Kidney epithelial cell (primary cell): ENCODE data around the gene SAMD4A. TPM values are rescaled to one million over a fixed set of nuclear protein-coding genes. Genes with fewer than 3 reads are reported as not detected.
A peak's percentile ranks its signal among the peaks of the same experiment; 100 is the strongest.

Experiments used
- DNase-seq: peaks from one replicate; pipeline ENCODE4 v3.0.0-alpha.2; 2010; ENCODE audit warnings: low read depth
- H3K27me3 ChIP-seq: 2 replicates; pipeline ENCODE4 v1.6.0; 2011; ENCODE audit warnings: low read length; ENCODE audit not compliant: control insufficient read depth, insufficient read depth
- H3K36me3 ChIP-seq: 2 replicates; pipeline ENCODE4 v1.5.1; 2011; ENCODE audit warnings: low read length; ENCODE audit not compliant: control insufficient read depth, insufficient read depth
- H3K4me3 ChIP-seq: 2 replicates; pipeline ENCODE4 v1.5.1; 2011; ENCODE audit warnings: low read depth, mild to moderate bottlenecking, control low read depth, low read length
- total RNA-seq: library from RNA; depleted of rRNA; stranded (reverse); fragments of >200 nt; gene quantifications from 2 replicates; pipeline ENCODE4 v1.2.3, GENCODE V29; 2015
- TF ChIP-seq, protein P1 (sequence below): IDR thresholded peaks from 2 replicates; pipeline ENCODE4 v1.5.1; 2011; ENCODE audit warnings: mild to moderate bottlenecking, moderate library complexity, low read length, control low read depth, inconsistent platforms; ENCODE audit not compliant: insufficient read depth, poor library complexity, severe bottlenecking

SAMD4A gene
- total RNA-seq, 1 donor from 2014 or later, result 14.5 TPM

DNA sequence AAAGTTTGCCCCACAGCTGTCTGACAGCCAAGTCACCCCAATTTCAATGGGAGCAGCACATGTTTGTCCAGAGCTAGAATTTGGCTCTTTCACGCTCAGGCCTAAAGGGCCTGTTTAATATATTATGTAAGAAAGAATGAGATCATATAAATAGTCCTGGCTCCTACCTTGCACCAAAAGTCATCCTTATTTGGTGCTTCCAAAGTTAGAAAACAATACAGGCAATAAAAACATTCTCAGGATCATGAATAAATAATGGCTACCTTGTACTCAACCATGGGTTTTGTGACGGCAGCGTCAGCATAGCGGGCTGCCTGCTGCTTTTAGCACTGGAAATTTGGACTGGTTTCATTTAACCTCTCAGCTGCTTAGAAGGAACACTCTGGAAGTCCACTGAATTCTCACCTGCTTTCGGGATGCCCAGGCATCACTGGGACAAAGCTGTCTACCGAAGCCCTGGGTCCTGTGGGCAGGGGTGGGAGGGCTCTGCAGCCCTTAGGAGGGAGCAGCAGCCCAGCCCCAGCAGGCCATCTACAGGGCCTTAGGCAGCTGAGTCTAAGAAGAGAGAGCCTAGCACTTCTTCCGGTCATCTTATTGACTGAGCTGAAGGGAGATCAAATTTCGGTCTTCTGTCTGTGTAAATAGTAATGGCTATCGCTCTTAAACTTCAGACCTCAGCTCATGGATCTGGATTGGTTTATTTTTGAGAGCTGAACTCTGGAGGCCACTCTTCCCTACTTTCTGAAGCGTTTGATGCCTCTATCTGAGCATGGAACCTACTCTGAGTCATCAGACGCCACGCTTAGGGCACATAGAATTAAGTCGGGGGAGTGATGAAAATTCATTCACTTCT, 106.5 kb downstream of the SAMD4A start:
- no peaks in the 10 kb centered on the region for H3K27me3 ChIP-seq
- DNase-seq, result no peak
- no peak overlapping the region for H3K4me3 ChIP-seq
- TF ChIP-seq, protein P1, sequence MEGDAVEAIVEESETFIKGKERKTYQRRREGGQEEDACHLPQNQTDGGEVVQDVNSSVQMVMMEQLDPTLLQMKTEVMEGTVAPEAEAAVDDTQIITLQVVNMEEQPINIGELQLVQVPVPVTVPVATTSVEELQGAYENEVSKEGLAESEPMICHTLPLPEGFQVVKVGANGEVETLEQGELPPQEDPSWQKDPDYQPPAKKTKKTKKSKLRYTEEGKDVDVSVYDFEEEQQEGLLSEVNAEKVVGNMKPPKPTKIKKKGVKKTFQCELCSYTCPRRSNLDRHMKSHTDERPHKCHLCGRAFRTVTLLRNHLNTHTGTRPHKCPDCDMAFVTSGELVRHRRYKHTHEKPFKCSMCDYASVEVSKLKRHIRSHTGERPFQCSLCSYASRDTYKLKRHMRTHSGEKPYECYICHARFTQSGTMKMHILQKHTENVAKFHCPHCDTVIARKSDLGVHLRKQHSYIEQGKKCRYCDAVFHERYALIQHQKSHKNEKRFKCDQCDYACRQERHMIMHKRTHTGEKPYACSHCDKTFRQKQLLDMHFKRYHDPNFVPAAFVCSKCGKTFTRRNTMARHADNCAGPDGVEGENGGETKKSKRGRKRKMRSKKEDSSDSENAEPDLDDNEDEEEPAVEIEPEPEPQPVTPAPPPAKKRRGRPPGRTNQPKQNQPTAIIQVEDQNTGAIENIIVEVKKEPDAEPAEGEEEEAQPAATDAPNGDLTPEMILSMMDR, result no peak
- no peaks in the 10 kb centered on the region for H3K36me3 ChIP-seq

DNA sequence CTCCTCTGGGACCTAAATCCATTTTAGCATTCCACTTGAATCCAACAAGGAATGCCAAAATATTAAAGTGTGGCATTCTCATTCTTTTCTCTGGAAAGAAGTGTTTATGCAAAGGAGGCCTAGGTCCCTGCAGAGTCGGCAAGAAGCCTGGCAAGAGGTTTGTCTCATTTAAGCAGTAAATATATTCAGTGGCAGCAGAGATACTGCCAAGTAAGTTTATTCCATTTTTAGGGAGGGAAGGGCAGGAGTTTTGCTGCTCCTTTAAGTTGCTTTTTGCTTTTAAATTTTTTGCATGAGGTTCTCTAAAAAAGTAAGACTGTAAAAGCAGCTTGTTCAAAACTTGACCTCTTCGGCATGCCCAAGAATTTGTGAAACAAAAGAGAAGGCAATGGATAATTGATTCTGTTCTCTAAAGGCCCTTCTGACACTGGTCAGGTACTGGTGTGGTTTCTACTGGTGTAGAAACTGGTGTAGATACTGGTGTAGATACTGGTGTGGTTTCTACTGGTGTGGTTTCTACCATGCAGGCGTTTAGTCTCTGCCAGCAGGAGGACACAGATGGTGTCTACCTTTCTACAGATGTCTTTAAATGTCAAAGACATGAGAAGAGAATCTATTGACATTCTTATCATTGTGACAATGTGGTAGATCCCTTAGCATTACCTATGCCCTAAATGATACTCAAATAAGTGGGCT, 107.3 kb downstream of the SAMD4A start:
- DNase-seq, result no peak
- Histone ChIP-seq H3K4me3 (no peak overlapping the region), H3K36me3 (no peaks in the 10 kb centered on the region), H3K27me3 (no peaks in the 10 kb centered on the region)
- TF ChIP-seq, protein P1, result no peak

DNA sequence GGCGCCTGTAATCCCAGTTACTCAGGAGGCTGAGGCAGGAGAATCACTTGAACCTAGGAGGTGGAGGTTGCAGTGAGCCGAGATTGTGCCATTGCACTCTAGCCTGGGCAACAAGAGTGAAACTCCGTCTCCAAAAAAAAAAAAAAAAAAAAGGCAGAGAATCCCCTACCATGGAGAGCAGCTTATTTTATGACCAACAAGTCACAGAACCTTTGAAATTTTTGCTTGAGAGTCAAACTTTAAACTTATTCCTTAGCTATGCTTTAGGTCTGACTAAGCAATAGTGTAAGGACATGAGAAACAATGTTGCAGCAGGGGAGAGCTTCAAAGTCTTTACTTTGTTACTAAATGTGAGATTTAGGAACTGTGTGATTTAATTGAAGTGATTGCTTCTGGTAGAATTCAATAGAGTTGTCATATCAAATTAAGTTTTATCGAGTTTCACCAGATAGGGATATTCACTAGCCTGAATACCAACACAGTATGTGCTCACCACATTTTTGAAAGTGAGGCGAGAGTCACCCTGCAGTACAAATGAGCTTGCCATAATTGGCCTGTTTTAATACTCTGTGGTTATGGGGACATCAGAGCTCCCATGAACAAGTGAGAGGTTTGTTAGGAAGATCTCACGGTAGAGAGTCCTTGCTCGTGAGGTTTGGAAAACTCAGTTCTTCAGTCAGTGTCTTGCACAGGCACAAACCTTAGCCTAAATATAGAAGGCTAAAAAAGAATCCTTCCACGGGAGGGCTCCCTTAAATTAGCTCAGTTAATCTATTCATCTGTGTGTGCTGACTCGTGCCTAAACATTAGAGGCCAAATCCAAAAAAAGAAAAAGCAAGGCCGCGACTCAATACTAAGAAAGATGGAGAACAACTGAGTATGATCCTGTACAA, 108.6 kb downstream of the SAMD4A start:
- DNase-seq, result no peak
- H3K4me3 ChIP-seq, result no peak overlapping the region
- H3K36me3 ChIP-seq, result no peaks in the 10 kb centered on the region
- TF ChIP-seq, protein P1, result no peak
- no peaks in the 10 kb centered on the region for H3K27me3 ChIP-seq

DNA sequence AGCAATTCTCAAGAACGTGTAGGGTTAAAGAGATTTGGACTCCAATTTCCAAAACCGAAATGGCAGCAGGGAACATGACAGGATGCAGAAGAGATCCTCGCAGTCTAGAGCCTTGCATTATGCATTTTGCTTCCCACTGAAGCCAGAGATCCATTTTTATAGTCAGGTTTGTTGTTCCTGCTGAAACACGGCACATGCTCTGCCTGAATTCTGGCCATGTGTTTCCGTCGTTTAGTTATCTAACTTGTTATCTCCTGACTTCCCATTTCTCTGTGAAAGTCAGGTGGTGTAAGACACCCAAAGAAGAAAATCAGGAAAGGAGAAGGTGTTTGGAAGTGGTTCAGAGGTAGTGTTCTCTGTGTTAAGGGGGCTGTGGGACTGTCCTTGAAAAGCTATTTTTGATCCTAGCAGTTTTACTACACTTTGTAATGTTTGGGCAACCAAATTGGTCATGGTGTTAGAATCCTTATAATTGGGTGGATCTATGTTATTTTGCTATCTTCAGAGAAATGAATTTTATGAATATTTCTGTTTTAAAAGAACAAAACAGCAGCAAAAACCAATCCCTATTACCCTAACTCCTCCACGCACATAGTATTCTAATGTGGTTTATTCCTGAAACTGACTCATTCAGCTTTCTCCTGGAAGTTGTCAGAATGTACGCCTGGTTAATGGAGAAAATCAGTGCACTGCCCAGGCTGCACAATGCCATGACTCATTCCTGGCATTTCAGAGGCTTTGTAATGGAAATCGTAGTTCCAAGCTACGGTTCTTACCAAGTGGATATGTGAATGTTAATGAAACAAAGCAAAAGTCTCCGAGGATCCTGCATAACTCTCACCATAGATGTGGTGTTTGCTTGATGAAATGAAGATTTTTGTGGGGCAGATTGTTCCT, 110.1 kb downstream of the SAMD4A start:
- Histone ChIP-seq H3K36me3 (no peaks in the 10 kb centered on the region), H3K4me3 (no peak overlapping the region), H3K27me3 (no peaks in the 10 kb centered on the region)
- TF ChIP-seq, protein P1, result no peak
- DNase-seq, result peak; percentile 94

DNA sequence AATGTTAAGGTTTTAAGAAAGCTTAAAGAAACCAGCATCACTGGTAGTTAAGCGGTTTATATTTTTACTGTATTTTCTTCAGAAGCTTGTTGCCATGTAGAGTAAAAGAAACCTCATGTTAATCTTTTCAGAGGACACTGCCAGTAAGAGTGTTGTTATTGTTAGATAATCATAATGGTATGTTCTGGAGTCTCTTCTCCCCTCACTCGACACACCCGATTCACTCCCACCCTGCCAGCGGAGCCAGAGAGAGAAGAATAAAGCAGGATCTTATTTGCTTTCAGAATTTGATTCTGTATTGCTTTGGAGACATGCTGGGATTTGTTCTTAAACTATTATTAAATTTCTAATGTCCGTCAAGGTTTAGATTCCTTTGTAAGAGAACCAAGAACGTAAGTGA, 113.7 kb downstream of the SAMD4A start:
- Histone ChIP-seq H3K27me3 (no peaks in the 10 kb centered on the region), H3K4me3 (no peak overlapping the region), H3K36me3 (no peaks in the 10 kb centered on the region)
- TF ChIP-seq, protein P1, result no peak
- no peak for DNase-seq
